Esophagus (tissue), 2 donors: ENCODE measurements around the gene VWA8. TPM values are rescaled to one million over a fixed set of nuclear protein-coding genes. Genes with fewer than 3 reads are reported as not detected.

Source experiments
- H3K27ac ChIP-seq, 2 donors: one replicate each; pipeline ENCODE4 v1.5.1; 2013; ENCODE audit warnings: low read depth in 2 of 2, mild to moderate bottlenecking in 2 of 2, inconsistent platforms in 1 of 2, low read length in 1 of 2, moderate library complexity in 1 of 2
- H3K27me3 ChIP-seq, 2 donors: one replicate each; pipeline ENCODE4 v1.6.1; 2013; ENCODE audit warnings: low read length in 2 of 2, control low read depth in 1 of 2, mild to moderate bottlenecking in 1 of 2; ENCODE audit not compliant: insufficient read depth in 2 of 2, control insufficient read depth in 1 of 2
- H3K36me3 ChIP-seq, 2 donors: one replicate each; pipeline ENCODE4 v1.6.1; 2013; ENCODE audit warnings: low read length in 1 of 2; ENCODE audit not compliant: control insufficient read depth in 2 of 2, insufficient read depth in 2 of 2
- H3K4me1 ChIP-seq, 2 donors: one replicate each; pipeline ENCODE4 v1.6.1; 2013; ENCODE audit warnings: low read length in 1 of 2; ENCODE audit not compliant: control insufficient read depth in 2 of 2, insufficient read depth in 2 of 2
- H3K4me3 ChIP-seq, 2 donors: one replicate each; pipeline ENCODE4 v1.5.1; 2013; ENCODE audit warnings: low read length in 2 of 2, mild to moderate bottlenecking in 2 of 2, low read depth in 1 of 2, moderate library complexity in 1 of 2
- H3K9me3 ChIP-seq, 2 donors: one replicate each; pipeline ENCODE4 v1.6.1; 2013; ENCODE audit warnings: mild to moderate bottlenecking in 2 of 2, low read depth in 1 of 2, low read length in 1 of 2, moderate library complexity in 1 of 2; ENCODE audit not compliant: control insufficient read depth in 2 of 2, insufficient read depth in 1 of 2
- WGBS, 2 donors: extraction: QIAGEN DNeasy Blood & Tissue Kit; methylation state at CpG; one replicate each; pipeline ENCODE4 v1.1.7; 2013; 5-methylcytosine and 5-hydroxymethylcytosine counted together
- polyA plus RNA-seq, 2 donors: library from polyadenylated mRNA; stranded (reverse); fragments of 200-250 nt; gene quantifications; one replicate each; pipeline ENCODE4 v1.2.3, GENCODE V29; 2013
- donor health status: healthy with polysubstance abuse.
- donor health status: Bipolar disorder and iron deficiency.

Gene VWA8
- polyA plus RNA-seq, 2 donors, result 3.5 to 3.6 TPM

- Histone ChIP-seq H3K4me1 (no peaks in the 10 kb centered on the region), H3K27me3 (no peaks in the 10 kb centered on the region), H3K4me3 (no peak overlapping the region), H3K9me3 (no peaks in the 10 kb centered on the region), H3K36me3 (no peaks in the 10 kb centered on the region), H3K27ac (no peak overlapping the region)
These were observed 135.2 kb downstream of the VWA8 start for GRCh38 chr13:41825691-41826090.

GRCh38 chr13:41823476-41823875, 137.4 kb downstream of the VWA8 start:
- Histone ChIP-seq H3K27ac (no peak overlapping the region), H3K36me3 (no peaks in the 10 kb centered on the region), H3K9me3 (no peaks in the 10 kb centered on the region), H3K4me3 (no peak overlapping the region), H3K4me1 (no peaks in the 10 kb centered on the region), H3K27me3 (no peaks in the 10 kb centered on the region)
- WGBS, 2 donors, result 93 to 94% methylated on average over 4 of the region's 4 CpGs

- Histone ChIP-seq H3K27ac (no peak overlapping the region), H3K27me3 (no peaks in the 10 kb centered on the region), H3K4me3 (no peak overlapping the region), H3K36me3 (no peaks in the 10 kb centered on the region), H3K9me3 (no peaks in the 10 kb centered on the region), H3K4me1 (no peaks in the 10 kb centered on the region)
These were observed 138.3 kb downstream of the VWA8 start for GRCh38 chr13:41822560-41822959.

- Histone ChIP-seq H3K4me3 (no peak overlapping the region), H3K27ac (no peak overlapping the region), H3K27me3 (no peaks in the 10 kb centered on the region), H3K4me1 (no peaks in the 10 kb centered on the region), H3K36me3 (no peaks in the 10 kb centered on the region), H3K9me3 (no peaks in the 10 kb centered on the region)
- 68 to 72% methylated on average over 2 of the region's 2 CpGs for WGBS, 2 donors
These were observed 139.7 kb downstream of the VWA8 start for GRCh38 chr13:41821238-41821594.

GRCh38 chr13:41820581-41821237, 140.2 kb downstream of the VWA8 start:
- no peaks in the 10 kb centered on the region for H3K4me1 ChIP-seq
- no peak overlapping the region for H3K4me3 ChIP-seq
- 79 to 81% methylated on average over 1 of the region's 1 CpG for WGBS, 2 donors
- H3K9me3 ChIP-seq, result no peaks in the 10 kb centered on the region
- no peaks in the 10 kb centered on the region for H3K27me3 ChIP-seq
- H3K27ac ChIP-seq, result no peak overlapping the region
- no peaks in the 10 kb centered on the region for H3K36me3 ChIP-seq

GRCh38 chr13:41816057-41816456, 144.9 kb downstream of the VWA8 start:
- Histone ChIP-seq H3K4me1 (no peaks in the 10 kb centered on the region), H3K27me3 (no peaks in the 10 kb centered on the region), H3K27ac (no peak overlapping the region), H3K9me3 (no peaks in the 10 kb centered on the region), H3K36me3 (no peaks in the 10 kb centered on the region), H3K4me3 (no peak overlapping the region)
- 97 to 98% methylated on average over 3 of the region's 3 CpGs for WGBS, 2 donors

GRCh38 chr13:41813426-41813825, 147.5 kb downstream of the VWA8 start:
- no peak overlapping the region for H3K4me3 ChIP-seq
- no peaks in the 10 kb centered on the region for H3K4me1 ChIP-seq
- H3K27me3 ChIP-seq, result no peaks in the 10 kb centered on the region
- no peak overlapping the region for H3K27ac ChIP-seq
- H3K36me3 ChIP-seq, result no peaks in the 10 kb centered on the region
- H3K9me3 ChIP-seq, result no peaks in the 10 kb centered on the region

GRCh38 chr13:41812851-41813250, 148.1 kb downstream of the VWA8 start:
- 82 to 88% methylated on average over 2 of the region's 2 CpGs for WGBS, 2 donors
- Histone ChIP-seq H3K4me3 (no peak overlapping the region), H3K9me3 (no peaks in the 10 kb centered on the region), H3K27me3 (no peaks in the 10 kb centered on the region), H3K4me1 (no peaks in the 10 kb centered on the region), H3K27ac (no peak overlapping the region), H3K36me3 (no peaks in the 10 kb centered on the region)

- no peak overlapping the region for H3K27ac ChIP-seq
- no peaks in the 10 kb centered on the region for H3K36me3 ChIP-seq
- H3K9me3 ChIP-seq, result no peaks in the 10 kb centered on the region
- no peaks in the 10 kb centered on the region for H3K27me3 ChIP-seq
- no peaks in the 10 kb centered on the region for H3K4me1 ChIP-seq
- WGBS, 2 donors, result 100% methylated on average over 1 of the region's 1 CpG
- no peak overlapping the region for H3K4me3 ChIP-seq
These were observed 148.7 kb downstream of the VWA8 start for GRCh38 chr13:41812237-41812636.

GRCh38 chr13:41811588-41812021, 149.3 kb downstream of the VWA8 start:
- H3K27ac ChIP-seq, result no peak overlapping the region
- 33 to 34% methylated on average over 3 of the region's 3 CpGs for WGBS, 2 donors
- H3K4me1 ChIP-seq, result no peaks in the 10 kb centered on the region
- no peaks in the 10 kb centered on the region for H3K27me3 ChIP-seq
- no peaks in the 10 kb centered on the region for H3K36me3 ChIP-seq
- H3K4me3 ChIP-seq, result no peak overlapping the region
- H3K9me3 ChIP-seq, result no peaks in the 10 kb centered on the region
